ENCODE measurements around the gene TSLP.

- TF ChIP-seq EZH2 (optimal IDR thresholded peaks at IDR 0.05; ENCODE audit: low read depth, low read length) (no peak), EZH2phosphoT487 (IDR thresholded peaks at IDR 0.05; ENCODE audit: low read length) (no peak)
Observed at GRCh38 chr5:111092062-111092853, 20.7 kb downstream of the TSLP start, which contains the start of gene WDR36.

Data from MM.1S (cell line).